Activated gamma-delta T cell (primary cell): Measurements from ENCODE around the gene ZBTB47.

ENCODE experiments used
- DNase-seq: peaks from one replicate; lab custom pipeline; 2025; lab: John Stamatoyannopoulos, UW
- total RNA-seq, 2 donors: gene quantifications; one replicate each; lab custom pipeline; 2026; lab: John Stamatoyannopoulos, UW

Gene ZBTB47
- 4.0 to 5.4 reads per million in 2 donors for total RNA-seq

DNA sequence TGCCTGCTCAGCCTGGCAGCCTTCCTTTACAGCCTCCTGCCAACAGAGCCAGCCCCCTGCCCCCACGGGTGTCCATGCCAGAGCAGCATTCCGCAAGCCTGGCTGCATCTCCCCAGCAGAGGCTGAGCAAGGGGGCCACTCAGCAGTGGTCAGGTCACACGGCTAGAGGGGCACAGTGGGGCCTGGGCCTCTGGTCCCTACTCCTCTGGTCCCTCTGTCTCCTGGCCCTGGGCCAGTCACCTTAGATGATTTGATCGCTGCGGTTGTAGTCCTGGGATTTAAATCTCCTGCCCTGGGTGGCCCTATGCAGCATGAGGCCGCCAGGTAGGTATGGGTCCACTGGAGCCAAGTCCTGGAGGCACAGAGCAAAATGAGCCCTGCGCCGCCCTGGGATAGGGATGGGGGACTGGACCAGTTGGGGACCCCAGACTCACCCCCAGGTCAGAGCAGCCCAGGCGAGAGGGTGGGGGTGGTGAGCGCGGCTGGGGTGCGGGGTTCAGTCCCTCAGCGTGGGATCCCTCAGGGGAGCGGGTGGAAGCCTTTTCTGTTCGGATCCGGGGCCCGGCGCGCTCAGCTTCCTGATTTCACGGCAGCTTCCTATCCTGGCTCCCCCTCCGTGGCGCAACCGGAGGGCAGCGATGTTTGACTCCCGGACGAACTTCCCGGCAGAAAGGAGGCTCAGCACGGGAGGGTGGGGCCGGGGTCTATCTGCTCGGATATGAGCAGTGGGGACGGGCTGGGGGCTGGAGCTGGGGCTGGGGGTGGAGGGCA is at the start of gene ZBTB47:
ZBTB47 (plus strand) TSS at position 138 of the 771 bp plus-strand sequence. CDS start 4,659 bp downstream, outside the sequence.
- DNase-seq: no peak

- no peak for DNase-seq
These were observed 47.8 kb upstream of the ZBTB47 start for GRCh38 chr3:42605546-42606173.

DNA sequence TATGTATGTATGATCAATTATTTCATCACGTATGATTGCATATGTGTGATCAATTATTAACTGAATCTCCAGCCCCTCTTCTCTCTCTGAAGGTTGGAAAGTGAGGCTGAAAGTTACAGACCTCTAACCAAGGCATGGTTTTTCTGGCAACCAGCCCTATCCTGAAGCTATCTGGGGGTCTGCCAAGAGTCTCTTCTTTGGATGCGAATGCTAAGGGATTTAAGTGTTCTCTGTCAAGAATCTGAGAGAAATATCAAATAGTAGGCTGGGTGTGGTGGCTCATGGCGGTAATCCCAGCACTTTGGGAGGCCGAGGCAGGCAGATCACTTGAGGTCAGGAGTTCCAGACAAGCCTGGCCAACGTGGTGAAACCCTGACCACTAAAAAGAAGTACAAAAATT is 44.9 kb upstream of the ZBTB47 start:
- no peak for DNase-seq

GRCh38 chr3:42610976-42611375 is 42.5 kb upstream of the ZBTB47 start:
- no peak for DNase-seq

DNA sequence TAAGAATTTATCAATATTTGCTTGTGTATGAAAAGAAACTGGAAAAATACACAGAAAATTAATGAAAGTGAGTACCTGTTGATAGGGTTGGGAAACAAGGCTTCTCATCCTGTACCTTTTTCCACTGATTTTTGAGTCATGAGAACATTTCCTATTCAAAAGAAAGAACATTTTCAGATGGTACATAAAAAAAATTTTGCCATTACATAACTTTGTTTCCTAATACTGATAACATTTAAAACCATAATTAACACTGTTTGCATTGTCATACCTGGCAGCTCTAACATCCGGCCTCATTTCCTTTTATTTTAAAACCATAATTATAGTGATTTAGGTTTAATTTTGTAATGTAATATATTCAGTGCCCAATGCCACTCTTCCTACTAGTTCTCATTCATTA is 41.3 kb upstream of the ZBTB47 start:
- DNase-seq: no peak

DNA sequence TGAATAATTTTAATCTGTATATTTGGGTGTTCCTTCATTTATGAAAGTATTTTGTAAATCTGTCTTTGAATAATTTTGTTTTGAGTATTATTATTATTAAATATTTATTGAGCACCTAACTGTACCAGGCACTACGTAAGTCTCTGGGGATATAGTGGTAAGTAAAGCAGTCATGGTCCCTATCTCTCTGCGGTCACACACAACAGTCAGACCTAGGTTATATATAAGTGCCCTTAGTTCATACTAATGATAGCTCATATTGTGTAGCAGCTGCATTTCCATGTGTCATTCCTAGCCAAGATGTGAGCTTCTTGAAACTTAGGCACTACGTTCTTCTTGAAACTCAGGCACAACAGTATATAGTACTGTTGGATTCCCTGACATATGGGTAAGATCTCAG is 40.6 kb upstream of the ZBTB47 start:
- no peak for DNase-seq

GRCh38 chr3:42613462-42613861 is 40.0 kb upstream of the ZBTB47 start:
- no peak for DNase-seq

DNA sequence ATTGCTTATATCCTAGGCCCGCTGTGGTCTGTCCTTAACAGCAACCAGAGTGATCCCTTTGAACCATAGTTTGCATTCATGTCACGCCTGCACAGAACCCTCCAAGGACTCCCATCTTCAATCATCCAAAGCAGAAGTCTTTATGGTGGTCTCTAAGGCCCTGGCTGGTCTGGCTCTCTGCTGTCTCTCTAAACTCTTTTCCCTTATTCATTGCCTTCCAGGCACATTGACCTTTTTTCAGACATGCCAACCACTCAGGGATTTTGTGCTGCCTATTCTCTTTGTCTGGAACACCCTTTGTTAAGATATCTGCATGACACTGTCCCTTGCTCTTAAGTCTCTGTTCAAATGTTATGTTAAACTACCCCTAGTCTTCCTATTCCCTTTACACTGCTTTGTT is 21.9 kb upstream of the ZBTB47 start:
- DNase-seq: no peak

GRCh38 chr3:42632146-42632545 is 21.4 kb upstream of the ZBTB47 start:
- no peak for DNase-seq

DNA sequence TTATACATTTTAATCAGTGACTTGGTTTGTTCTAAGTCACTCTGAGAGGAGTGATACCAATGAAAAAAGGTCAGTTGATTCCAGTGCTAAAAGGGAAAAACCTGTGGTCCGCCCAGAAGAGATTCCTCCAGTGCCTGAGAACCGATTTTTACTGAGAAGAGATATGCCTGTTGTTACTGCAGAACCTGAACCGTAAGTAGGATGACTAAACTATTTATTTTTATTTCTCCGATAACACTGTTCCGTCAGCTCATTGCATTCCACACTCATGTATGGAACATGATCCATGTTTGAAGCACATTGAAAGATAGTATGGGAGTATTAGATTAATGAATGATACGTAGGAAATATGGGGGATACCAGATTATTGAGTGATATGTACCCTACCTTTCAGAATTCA is 20.0 kb upstream of the ZBTB47 start:
- DNase-seq: no peak

GRCh38 chr3:42635111-42635510 is 18.4 kb upstream of the ZBTB47 start:
- DNase-seq: no peak

DNA sequence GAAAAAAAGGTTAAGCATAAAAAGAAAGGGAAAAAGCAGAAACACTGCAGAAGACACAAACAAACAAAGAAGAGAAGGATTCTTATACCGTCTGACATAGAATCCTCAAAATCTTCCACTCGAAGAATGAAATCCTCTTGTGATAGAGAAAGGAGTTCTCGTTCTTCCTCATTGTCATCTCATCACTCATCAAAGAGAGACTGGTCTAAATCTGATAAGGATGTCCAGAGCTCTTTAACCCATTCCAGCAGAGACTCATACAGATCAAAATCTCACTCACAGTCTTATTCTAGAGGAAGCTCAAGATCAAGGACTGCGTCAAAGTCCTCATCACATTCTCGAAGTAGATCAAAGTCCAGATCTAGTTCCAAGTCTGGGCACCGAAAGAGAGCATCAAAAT is 16.5 kb upstream of the ZBTB47 start:
- no peak for DNase-seq

DNA sequence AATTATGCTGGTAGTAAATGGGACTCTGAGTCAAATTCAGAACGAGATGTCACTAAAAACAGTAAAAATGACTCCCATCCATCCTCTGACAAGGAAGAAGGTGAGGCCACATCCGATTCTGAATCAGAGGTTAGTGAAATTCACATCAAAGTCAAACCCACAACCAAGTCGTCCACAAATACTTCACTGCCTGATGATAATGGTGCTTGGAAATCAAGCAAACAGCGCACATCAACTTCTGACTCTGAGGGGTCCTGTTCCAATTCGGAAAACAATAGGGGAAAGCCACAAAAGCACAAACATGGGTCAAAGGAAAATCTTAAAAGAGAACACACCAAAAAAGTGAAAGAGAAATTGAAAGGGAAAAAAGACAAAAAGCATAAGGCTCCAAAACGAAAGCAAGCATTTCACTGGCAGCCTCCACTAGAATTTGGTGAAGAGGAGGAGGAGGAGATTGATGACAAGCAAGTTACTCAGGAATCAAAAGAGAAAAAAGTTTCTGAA is 15.1 kb upstream of the ZBTB47 start:
- DNase-seq: no peak

- DNase-seq: no peak
These were observed 14.3 kb upstream of the ZBTB47 start for GRCh38 chr3:42639192-42639591.

DNA sequence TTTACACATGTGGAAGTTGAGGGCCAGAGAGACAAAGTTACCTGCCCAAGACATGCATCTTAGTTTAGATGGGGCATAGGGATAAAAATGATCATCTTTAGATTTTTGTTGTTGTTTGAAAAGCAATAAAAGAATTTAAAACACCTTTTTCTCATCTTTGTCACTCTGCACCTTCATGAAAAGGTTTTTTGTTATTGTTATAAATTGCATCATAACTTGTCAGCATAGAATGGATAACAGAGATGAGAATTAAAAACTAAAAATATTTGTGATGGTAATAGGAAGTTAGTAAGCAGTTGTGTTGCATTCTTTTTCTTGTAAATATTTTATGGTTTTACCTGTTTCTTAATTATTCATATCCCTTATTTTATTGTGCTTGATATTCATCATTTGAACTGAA is 13.4 kb upstream of the ZBTB47 start:
- DNase-seq: no peak

DNA sequence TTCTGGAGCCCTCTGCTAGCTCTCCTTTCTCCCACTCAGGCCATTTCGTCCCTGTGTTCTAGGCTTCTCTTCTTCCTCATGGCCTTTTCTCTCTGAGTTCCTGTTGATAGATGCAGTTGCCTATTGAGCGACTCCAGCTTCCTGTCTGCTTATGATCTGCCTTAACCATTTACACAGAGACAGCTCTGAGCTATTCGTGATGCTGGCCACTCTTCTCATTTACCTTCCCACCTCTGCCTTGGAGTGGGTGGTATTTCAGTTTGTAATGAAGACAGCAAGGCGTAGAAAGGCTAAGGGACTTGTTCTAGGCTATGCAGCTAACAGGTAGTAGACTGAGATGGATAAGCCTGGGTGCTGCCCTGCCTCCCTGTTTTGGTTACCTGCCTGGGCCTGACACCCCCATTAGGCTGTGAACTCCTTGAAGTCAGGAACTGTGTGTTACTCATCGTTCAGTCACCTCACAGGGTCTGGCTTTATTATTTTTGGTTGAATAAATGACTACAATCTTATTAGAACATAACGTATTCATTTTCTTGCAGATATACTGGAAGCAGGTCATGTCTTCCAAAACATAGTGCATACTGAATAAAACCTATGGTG is 12.6 kb upstream of the ZBTB47 start:
- no peak for DNase-seq

GRCh38 chr3:42647821-42648459 is 5.6 kb upstream of the ZBTB47 start:
- DNase-seq: no peak

DNA sequence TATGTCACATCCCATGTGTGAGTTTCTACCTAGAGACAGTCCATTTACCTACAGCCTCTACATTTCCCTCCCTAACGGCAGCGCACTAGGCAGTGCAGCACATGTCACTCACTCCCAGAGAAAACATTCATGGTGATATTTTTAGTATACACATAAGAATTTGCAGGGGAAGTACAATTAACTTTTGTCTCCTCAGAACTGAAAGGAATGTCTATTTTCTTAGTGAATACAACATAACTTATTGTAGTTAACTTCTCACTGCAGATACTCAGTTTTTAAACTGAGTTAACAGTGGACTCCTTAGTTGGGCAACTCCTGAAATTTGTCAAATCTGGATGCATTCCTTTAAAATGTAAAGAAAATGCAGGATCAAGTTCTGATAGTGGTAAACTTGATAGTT is 4.5 kb upstream of the ZBTB47 start:
- no peak for DNase-seq

GRCh38 chr3:42649783-42650182 is 3.7 kb upstream of the ZBTB47 start:
- DNase-seq: no peak

- no peak for DNase-seq
These were observed 2.0 kb upstream of the ZBTB47 start for GRCh38 chr3:42651248-42652091.

DNA sequence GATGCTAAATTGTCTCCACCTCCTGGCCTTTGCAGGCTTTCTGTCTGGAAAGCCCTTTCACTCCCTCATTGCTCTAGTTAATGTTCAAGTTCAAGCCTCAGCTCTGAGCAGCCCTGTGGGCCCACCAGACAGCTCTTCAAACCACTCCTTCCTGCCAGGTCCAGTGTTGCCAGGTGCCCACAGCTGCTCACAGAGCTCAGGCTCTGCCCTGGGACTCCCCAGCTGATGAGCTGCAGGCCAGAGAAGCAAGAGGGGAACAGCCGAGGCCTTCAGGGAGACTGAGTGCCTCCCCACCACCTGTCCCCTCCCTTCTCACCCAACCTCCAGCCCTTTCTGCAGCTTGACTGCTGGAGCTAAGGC is 1.3 kb upstream of the ZBTB47 start:
- no peak for DNase-seq
